Measurements from ENCODE around the gene WWOX. TPM values are rescaled to one million over a fixed set of nuclear protein-coding genes. Genes with fewer than 3 reads are reported as not detected.

WWOX gene
- total and polyA plus RNA-seq, 2 of the 4 experiments (the other 2 are of a cell fraction), result 2.7 to 5.4 TPM

DNA sequence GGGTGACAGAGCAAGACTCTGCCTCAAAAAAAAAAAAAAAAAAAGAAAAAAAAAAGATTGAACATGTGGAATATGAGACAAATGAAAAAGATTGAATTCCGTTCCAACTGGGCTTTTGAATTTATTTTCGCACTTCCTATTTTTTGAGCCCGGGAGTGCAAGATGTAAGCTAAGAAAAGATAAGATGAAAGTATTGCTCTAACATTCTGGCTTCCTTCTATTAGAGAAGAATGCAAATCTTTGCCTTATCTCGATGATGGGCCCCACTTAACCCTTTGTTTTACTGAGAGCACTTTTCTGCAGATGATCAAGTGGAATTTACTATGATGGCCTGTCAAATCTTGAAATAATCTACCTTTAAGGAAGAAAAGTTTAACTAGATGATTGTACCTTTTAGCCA is 96.3 kb downstream of the WWOX start:
- no peak overlapping the region for H2BK15ac ChIP-seq (ENCODE audit: low read depth, low read length)
- ChIA-PET CTCF (interaction anchor here (0.7 to 0.8 kb wide), 2 partner anchors 10 to 33 kb away, joined by 3 to 4 read pairs; no protein-coding TSS in a partner anchor), POLR2A (ENCODE audit: unreplicated experiment) (no interaction called here)
- dilution Hi-C loops (cut with HindIII; ENCODE audit: low sequenced_read_pairs, unreplicated experiment), result no loop called here
- no peak overlapping the region for H3K9ac ChIP-seq (ENCODE audit: low read depth, low read length)
- no peaks in the 10 kb centered on the region for H3K79me1 ChIP-seq (ENCODE audit: low read depth in 1 of 2, low read length in 2 of 2)
- H4K91ac ChIP-seq (ENCODE audit: insufficient read depth, low read depth, low read length), result no peak overlapping the region
- WGBS, 2 experiments (ENCODE audit: extremely low coverage in 2 of 2, insufficient read length in 1 of 2), result no CpG with 5 or more reads among the region's 4 CpGs
- H4K8ac ChIP-seq (ENCODE audit: low read depth in 2 of 2, low read length in 2 of 2), result no peak overlapping the region
- no peak for ATAC-seq (ENCODE audit: low read depth)
- no peak overlapping the region for H3K27ac ChIP-seq (ENCODE audit: insufficient read depth, low read length)
- H3K4me3 ChIP-seq (ENCODE audit: insufficient read depth, low read depth, low read length), result no peak overlapping the region
- H2AK5ac ChIP-seq (ENCODE audit: low read depth, low read length), result no peak overlapping the region
- no peaks in the 10 kb centered on the region for H3K9me1 ChIP-seq (ENCODE audit: insufficient read depth, low read length)
- H3K4me2 ChIP-seq (ENCODE audit: low read depth, low read length), result no peak overlapping the region
- H3K36me3 ChIP-seq (ENCODE audit: control insufficient read depth, insufficient read depth, low read length), result no peaks in the 10 kb centered on the region
- H3K4me1 ChIP-seq (ENCODE audit: control insufficient read depth, insufficient read depth, low read length), result no peaks in the 10 kb centered on the region
- no peaks in the 10 kb centered on the region for H4K20me1 ChIP-seq (ENCODE audit: insufficient read depth, low read length)
- intact Hi-C loops (cut with micrococcal nuclease), result no loop called here
- H3K27me3 ChIP-seq (ENCODE audit: control insufficient read depth, insufficient read depth, low read length), result peaks cover 2% of the 10 kb centered on the region; the same call in 1 of the 2 replicates
- H2BK5ac ChIP-seq (ENCODE audit: low read depth, low read length, poor library complexity, severe bottlenecking), result no peak overlapping the region
- no peak overlapping the region for H2AFZ ChIP-seq (replicated peaks; ENCODE audit: low read length, poor library complexity)
- peaks cover 2% of the 10 kb centered on the region; the same call in 1 of the 2 replicates for H3K9me3 ChIP-seq (ENCODE audit: control insufficient read depth, insufficient read depth, low read length)
- no peak overlapping the region for H2BK120ac ChIP-seq (ENCODE audit: low read depth, low read length)
- no peak overlapping the region for H4K5ac ChIP-seq (ENCODE audit: low read depth, low read length)
- no peak for TF ChIP-seq RAD21 (IDR thresholded peaks at IDR 0.05; ENCODE audit: low read length)
- no peak for TF ChIP-seq ELK1 (IDR thresholded peaks at IDR 0.05; ENCODE audit: borderline replicate concordance, low read depth, low read length)
- TF ChIP-seq CHD1 (IDR thresholded peaks at IDR 0.05; ENCODE audit: low read depth, low read length), result no peak
- TF ChIP-seq BHLHE40 (IDR thresholded peaks at IDR 0.05; ENCODE audit: low read depth, low read length), result no peak
- TF ChIP-seq MXI1 (IDR thresholded peaks at IDR 0.05; ENCODE audit: borderline replicate concordance, low read depth, low read length), result no peak
- no peak for TF ChIP-seq RCOR1 (IDR thresholded peaks at IDR 0.05; ENCODE audit: insufficient replicate concordance, low read length)
- TF ChIP-seq CEBPB (IDR thresholded peaks at IDR 0.05; ENCODE audit: low read depth, low read length), result no peak
- TF ChIP-seq NFE2L2 (IDR thresholded peaks at IDR 0.05; ENCODE audit: low read depth, low read length), result no peak
- TF ChIP-seq USF2 (IDR thresholded peaks at IDR 0.05; ENCODE audit: low read depth, low read length), result no peak
- no peak for TF ChIP-seq MAFK (IDR thresholded peaks at IDR 0.05; ENCODE audit: low read depth, low read length)
- TF ChIP-seq RFX5 (IDR thresholded peaks at IDR 0.05; ENCODE audit: low read depth, low read length), result no peak
- no peak for TF ChIP-seq POLR2A (IDR thresholded peaks at IDR 0.05; ENCODE audit: low read depth, low read length)
- TF ChIP-seq FOS (IDR thresholded peaks at IDR 0.05; ENCODE audit: low read depth, low read length), result no peak
- TF ChIP-seq, protein P1, sequence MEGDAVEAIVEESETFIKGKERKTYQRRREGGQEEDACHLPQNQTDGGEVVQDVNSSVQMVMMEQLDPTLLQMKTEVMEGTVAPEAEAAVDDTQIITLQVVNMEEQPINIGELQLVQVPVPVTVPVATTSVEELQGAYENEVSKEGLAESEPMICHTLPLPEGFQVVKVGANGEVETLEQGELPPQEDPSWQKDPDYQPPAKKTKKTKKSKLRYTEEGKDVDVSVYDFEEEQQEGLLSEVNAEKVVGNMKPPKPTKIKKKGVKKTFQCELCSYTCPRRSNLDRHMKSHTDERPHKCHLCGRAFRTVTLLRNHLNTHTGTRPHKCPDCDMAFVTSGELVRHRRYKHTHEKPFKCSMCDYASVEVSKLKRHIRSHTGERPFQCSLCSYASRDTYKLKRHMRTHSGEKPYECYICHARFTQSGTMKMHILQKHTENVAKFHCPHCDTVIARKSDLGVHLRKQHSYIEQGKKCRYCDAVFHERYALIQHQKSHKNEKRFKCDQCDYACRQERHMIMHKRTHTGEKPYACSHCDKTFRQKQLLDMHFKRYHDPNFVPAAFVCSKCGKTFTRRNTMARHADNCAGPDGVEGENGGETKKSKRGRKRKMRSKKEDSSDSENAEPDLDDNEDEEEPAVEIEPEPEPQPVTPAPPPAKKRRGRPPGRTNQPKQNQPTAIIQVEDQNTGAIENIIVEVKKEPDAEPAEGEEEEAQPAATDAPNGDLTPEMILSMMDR (conservative IDR thresholded peaks at IDR 0.05; ENCODE audit: low read depth, low read length), result no peak
- no peak for TF ChIP-seq SMC3 (IDR thresholded peaks at IDR 0.05; ENCODE audit: low read depth, low read length)
- TF ChIP-seq MAZ (IDR thresholded peaks at IDR 0.05; ENCODE audit: borderline replicate concordance, low read depth, low read length), result no peak
- no peak overlapping the region for H3K23ac ChIP-seq (ENCODE audit: low read depth, low read length)
- no TSS peak for BruUV-seq (replicated peaks)
- no peak overlapping the region for H3K4ac ChIP-seq (ENCODE audit: low read depth, low read length)
- H3K14ac ChIP-seq (replicated peaks; ENCODE audit: low read depth, low read length), result no peak overlapping the region
- H2BK20ac ChIP-seq (ENCODE audit: low read depth, low read length), result no peak overlapping the region
- H3K18ac ChIP-seq (ENCODE audit: low read depth, low read length), result no peak overlapping the region
- DNase-seq, result no peak
- H3K56ac ChIP-seq (ENCODE audit: extremely low read depth, insufficient read depth, low read length), result no peak overlapping the region
- in situ Hi-C loops (cut with MboI; ENCODE audit: low sequenced_read_pairs), result no loop called here
- H2AK9ac ChIP-seq (replicated peaks; ENCODE audit: low read depth, low read length, poor library complexity), result no peak overlapping the region
